Activated CD8-positive, alpha-beta memory T cell treated with anti-CD3 and anti-CD28 coated beads, Interleukin-2, amount 50 U/mL, for 1 hour (primary cell): ENCODE measurements around the gene LRP1.

Experiments used
- DNase-seq: peaks from one replicate; pipeline ENCODE4 v3.0.0-alpha.2; 2020; ENCODE audit errors: extremely low read depth

The LRP1 gene

DNA sequence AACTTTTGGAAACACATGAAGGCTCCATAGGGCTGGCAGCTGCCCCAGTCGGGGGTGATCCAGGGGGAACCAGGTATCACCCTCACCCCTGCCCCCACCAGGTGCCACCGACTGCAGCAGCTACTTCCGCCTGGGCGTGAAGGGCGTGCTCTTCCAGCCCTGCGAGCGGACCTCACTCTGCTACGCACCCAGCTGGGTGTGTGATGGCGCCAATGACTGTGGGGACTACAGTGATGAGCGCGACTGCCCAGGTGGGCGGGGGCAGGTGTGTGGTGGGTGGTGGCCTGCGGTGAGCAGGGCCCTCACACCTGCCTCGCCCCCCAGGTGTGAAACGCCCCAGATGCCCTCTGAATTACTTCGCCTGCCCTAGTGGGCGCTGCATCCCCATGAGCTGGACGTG, 66.0 kb downstream of the LRP1 start:
- no peak for DNase-seq

DNA sequence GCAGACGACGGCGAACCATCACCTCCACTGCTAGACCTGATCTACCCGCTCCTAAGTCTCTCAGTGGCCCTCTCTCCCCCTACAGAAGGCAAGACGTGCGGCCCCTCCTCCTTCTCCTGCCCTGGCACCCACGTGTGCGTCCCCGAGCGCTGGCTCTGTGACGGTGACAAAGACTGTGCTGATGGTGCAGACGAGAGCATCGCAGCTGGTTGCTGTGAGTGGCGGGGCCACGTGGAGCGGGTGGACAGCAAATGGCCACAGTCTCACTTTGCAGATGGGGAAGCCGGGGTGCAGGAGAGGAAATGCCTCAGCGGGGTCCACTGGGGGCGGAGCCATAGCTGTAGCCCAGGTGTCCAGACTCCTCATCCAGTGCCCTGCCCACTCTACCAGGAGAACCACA, 66.9 kb downstream of the LRP1 start:
- no peak for DNase-seq

DNA sequence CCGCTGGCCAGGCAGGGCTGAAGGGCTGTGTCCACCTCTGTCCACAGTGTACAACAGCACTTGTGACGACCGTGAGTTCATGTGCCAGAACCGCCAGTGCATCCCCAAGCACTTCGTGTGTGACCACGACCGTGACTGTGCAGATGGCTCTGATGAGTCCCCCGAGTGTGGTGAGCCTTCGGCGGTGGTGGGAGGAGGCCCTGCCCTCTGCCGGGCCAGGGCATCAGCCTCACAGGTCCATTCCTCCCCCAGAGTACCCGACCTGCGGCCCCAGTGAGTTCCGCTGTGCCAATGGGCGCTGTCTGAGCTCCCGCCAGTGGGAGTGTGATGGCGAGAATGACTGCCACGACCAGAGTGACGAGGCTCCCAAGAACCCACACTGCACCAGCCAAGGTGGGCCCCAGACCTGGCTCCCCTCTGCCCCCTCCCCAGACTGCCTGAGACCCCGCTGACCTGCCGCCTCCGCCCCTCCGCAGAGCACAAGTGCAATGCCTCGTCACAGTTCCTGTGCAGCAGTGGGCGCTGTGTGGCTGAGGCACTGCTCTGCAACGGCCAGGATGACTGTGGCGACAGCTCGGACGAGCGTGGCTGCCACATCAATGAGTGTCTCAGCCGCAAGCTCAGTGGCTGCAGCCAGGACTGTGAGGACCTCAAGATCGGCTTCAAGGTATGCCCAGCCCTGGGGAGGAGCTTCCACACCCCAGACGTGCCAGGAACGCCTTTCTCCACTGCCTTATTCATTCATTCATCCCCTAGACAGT, 67.5 kb downstream of the LRP1 start:
- no peak for DNase-seq

DNA sequence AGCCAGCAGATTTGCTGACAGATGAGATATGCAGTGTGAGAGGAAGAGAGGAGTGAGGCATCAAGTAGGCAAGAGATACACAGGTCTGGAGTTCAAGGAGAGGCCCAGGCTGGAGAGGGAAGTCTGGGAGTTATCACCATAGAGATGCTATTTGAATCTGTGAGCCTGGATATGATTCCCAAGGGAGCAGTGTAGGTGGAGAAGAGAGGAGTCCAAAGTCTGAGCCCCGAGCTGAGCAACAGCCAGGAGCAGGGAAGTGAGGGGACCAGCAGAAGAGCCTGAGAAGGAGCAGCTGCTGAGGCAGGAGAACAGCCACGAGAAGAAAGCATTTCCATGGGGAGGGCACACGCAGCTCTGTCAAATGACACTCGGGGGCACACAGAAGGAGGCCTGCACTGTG, 68.2 kb downstream of the LRP1 start:
- no peak for DNase-seq

DNA sequence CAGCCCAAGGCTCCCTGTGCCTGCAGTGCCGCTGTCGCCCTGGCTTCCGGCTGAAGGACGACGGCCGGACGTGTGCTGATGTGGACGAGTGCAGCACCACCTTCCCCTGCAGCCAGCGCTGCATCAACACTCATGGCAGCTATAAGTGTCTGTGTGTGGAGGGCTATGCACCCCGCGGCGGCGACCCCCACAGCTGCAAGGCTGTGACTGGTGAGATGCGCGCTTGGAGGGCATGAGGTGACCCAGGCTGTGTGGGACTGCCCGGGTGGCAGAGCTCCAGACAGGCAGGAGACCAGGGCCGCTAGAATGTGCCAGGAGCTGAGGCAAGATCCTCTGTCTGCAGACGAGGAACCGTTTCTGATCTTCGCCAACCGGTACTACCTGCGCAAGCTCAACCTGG, 68.7 kb downstream of the LRP1 start:
- no peak for DNase-seq

DNA sequence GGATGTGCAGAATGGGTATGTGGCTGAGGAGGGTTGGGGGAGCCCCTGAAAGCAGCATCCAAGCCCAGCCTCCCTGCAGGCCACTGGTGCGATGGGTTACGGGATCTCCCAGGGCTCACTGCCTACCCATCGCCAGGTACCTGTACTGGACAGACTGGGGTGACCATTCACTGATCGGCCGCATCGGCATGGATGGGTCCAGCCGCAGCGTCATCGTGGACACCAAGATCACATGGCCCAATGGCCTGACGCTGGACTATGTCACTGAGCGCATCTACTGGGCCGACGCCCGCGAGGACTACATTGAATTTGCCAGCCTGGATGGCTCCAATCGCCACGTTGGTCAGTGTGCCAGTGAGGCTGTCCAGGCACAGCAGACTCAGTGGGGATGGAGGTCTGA, 70.0 kb downstream of the LRP1 start:
- no peak for DNase-seq

DNA sequence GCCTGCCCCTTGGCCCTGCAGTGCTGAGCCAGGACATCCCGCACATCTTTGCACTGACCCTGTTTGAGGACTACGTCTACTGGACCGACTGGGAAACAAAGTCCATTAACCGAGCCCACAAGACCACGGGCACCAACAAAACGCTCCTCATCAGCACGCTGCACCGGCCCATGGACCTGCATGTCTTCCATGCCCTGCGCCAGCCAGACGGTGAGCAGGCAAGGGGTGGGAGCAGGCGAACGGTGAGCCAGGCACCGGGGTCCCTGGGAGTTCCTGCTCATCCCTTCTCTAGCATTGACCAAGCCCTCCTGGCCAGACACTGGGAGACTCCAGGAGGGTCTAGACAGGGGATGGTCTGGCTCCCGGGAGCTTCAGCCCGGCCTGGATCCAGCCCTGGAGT, 70.9 kb downstream of the LRP1 start:
- no peak for DNase-seq

DNA sequence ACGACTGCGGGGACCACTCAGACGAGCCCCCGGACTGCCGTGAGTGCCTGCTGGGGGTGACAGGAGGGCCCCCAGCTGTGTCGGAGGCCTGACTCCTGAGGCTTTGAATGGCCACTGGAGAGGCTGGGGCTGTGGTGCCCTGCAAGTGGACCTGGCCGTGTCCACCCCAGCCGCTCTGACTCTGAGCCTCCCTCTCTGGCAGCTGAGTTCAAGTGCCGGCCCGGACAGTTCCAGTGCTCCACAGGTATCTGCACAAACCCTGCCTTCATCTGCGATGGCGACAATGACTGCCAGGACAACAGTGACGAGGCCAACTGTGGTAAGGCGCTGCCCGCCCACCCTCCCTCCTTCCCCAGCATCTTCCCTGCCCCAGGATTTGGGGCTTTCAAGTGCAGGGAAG, 72.2 kb downstream of the LRP1 start:
- DNase-seq: no peak

DNA sequence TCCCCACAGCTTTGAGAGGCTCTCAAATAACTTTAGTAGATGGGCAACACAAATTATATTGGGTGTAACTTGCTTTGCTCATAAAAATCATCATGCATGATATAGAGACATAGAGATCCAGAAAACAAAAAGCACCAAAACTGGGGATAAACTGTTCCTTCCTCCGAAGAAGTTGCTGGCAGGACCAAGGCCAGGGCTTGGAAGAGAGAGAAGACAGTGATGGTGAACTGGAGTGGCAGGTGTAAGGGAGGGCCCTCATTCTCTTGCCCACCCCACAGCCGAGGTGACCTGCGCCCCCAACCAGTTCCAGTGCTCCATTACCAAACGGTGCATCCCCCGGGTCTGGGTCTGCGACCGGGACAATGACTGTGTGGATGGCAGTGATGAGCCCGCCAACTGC, 72.9 kb downstream of the LRP1 start:
- DNase-seq: no peak

DNA sequence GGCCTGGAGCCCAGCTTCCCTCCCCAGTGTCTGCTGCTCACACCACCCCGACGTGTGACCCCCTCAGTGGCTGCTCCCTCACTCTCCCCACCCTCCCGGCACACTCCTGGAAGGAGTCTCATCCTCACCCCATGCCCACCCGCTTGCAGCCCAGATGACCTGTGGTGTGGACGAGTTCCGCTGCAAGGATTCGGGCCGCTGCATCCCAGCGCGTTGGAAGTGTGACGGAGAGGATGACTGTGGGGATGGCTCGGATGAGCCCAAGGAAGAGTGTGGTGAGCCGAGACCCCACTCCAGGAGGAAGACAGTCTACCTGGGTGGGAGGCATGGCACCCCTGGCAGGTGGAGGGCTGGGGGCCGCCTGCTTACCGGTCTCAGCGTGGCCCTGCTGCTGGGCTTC, 73.3 kb downstream of the LRP1 start:
- DNase-seq: no peak

DNA sequence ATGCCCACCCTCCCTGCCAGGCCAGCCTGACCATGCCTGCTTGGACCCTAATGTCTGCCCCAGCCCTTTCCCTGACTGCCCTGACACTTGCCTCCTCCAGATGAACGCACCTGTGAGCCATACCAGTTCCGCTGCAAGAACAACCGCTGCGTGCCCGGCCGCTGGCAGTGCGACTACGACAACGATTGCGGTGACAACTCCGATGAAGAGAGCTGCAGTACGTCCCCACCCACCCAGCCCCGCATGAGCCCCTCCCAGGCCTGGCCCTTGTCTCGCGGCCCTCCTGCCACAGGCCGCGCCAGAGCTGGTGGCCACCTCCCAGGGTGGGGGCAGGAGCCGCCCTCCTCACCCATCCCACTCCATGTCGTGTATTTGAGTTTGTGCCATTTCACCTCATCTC, 74.0 kb downstream of the LRP1 start:
- no peak for DNase-seq

DNA sequence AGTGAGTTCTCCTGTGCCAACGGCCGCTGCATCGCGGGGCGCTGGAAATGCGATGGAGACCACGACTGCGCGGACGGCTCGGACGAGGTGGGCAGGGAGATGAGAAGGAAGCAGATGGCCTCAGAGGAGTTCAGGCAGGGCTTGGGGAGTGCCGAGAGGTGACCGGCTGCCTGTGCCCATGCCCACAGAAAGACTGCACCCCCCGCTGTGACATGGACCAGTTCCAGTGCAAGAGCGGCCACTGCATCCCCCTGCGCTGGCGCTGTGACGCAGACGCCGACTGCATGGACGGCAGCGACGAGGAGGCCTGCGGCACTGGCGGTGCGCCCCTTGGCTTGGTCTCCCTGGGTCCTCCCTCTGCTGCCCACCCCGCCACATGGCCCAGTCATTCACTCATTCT, 74.9 kb downstream of the LRP1 start:
- DNase-seq: no peak

DNA sequence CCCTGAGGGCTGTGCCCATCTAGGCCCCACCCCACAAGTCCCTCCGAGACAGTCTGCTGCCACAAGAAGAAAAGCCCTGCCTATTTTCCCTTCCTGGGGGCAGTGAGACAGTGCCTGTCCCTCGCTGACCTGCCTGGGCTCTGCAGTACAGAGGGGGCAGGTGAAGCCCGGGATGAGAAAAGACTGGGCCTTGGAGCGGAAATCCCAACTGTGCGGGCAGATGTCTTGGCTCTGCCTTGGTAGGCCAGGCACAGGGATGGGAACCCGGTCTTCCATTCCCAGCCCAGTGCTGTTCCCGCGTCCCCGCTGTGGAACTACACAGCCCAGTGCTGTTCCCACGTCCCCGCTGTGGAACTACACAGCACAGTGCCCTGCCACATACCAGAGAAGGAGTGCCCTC, 75.5 kb downstream of the LRP1 start:
- no peak for DNase-seq

DNA sequence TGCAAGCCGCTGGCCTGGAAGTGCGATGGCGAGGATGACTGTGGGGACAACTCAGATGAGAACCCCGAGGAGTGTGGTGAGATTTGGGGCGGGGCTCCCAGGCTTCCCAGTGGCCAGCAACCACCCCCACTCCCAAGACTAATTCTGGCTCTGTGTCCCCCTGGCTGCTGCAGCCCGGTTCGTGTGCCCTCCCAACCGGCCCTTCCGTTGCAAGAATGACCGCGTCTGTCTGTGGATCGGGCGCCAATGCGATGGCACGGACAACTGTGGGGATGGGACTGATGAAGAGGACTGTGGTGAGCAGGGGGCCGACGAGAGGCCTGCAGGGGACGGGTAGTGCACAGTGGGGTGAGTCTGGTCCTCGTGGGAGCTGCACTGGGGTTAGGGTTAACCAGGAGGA, 76.2 kb downstream of the LRP1 start:
- no peak for DNase-seq

DNA sequence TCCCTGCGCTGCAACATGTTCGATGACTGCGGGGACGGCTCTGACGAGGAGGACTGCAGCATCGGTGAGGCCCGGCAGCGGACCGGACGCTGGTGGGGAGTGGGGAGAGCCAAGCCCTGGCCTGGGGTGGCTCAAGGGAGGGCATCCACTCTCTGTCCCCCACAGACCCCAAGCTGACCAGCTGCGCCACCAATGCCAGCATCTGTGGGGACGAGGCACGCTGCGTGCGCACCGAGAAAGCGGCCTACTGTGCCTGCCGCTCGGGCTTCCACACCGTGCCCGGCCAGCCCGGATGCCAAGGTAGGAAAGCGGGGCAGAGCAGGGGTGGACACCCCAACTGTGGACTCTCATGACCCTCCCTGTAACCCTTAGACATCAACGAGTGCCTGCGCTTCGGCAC, 76.9 kb downstream of the LRP1 start:
- no peak for DNase-seq

DNA sequence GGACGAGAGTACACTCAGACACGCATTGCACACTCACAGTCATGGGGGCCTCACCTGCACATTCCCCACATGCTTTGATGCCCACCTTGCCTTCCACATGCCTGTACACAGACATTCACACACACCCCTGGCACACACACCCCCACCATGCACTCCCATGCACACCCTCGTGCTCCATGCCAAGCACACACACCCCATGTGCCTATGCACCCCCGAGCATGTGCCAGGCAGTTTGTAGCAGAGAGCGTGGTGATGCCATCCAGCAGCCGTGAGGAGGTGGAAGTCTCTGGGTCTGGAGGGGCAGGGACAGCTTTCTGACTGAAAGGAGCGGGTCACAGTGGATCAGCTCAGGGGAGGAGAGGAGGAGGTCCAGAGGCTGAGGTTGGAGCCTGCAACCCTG, 77.6 kb downstream of the LRP1 start:
- DNase-seq: no peak

DNA sequence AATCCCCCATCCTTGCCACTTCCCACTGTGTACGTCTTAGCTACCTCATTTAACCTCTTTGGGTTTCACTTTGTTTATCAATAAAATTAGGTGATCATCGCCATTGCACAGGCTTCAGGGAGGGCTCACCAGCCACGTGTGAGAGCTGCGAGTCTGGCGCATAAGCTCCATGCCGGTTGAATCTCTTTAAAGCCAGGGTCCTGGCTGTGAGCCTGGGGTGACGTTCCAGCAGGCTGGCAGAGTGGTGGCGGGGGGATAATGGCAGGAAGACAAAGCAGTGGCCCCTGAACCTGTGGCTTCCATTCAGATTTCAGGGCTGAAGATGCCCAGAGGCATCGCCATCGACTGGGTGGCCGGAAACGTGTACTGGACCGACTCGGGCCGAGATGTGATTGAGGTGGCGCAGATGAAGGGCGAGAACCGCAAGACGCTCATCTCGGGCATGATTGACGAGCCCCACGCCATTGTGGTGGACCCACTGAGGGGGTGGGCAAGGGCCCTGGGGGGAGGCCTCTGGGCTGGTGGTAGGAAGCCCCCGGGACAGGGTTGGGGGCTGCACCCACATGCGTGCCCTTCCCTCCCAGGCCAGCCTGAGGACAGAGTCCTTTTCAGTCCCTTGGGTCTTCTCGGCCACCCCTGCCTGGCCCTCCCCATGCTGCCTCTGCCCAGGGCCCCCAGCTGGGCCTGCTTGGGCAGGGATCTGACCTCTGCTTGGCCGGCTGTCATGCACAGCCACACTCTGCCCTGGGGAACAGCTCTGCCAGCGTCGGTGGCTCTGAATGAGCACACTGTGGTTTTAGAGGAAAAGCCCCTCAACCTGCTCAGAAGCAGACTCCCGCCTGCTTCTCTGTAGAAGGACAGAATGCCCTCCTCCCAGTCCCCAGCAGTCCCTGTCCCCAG, 79.7 kb downstream of the LRP1 start:
- no peak for DNase-seq

DNA sequence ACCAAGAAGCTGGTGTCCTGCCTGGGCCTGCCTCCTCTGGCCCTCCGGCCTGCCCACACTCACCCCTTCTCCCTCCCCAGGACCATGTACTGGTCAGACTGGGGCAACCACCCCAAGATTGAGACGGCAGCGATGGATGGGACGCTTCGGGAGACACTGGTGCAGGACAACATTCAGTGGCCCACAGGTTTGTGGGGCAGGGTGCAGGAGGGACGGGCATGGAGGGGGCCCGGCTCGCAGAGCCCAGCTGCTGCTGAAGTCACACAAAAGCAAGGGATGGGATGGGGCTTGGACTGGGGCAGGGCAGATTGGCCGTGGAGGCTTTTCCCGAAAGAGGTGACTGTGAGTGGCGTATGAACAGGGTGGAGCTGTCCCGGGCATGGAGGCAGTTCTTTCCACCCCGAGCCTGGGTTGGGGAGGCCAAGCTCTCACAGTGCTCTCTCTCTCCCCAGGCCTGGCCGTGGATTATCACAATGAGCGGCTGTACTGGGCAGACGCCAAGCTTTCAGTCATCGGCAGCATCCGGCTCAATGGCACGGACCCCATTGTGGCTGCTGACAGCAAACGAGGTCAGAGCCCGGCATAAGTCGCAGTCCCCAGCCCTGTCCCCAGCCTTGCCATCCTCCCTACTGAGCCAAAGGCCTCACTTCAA, 80.5 kb downstream of the LRP1 start:
- no peak for DNase-seq

DNA sequence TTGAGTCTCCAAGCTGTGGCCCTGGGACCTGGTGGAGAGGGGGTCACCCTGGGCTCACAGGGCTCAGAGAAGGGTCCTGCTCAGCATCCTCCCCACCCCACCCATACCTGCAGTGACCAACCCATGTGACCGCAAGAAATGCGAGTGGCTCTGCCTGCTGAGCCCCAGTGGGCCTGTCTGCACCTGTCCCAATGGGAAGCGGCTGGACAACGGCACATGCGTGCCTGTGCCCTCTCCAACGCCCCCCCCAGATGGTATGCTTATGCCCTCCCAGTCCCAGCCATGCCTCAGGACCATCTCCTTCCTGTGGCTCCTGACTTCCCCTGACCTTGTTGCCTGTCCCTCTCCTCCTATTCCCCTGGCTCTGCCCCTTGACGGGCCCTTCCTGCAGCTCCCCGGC, 81.6 kb downstream of the LRP1 start:
- DNase-seq: no peak

DNA sequence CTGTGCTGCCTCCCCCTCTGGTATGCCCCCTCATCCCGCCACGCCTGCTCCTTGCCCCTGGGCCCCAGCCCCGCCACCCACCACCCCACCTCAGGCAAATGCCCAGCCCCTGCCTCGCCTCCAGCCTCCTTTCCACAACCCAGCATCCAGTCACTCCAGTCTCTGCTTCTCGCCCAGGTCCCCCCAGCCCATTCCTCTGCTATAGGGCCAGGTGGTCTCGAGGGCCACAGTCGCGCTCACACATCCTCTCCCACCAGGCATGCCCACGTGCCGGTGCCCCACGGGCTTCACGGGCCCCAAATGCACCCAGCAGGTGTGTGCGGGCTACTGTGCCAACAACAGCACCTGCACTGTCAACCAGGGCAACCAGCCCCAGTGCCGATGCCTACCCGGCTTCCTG, 82.2 kb downstream of the LRP1 start:
- no peak for DNase-seq

DNA sequence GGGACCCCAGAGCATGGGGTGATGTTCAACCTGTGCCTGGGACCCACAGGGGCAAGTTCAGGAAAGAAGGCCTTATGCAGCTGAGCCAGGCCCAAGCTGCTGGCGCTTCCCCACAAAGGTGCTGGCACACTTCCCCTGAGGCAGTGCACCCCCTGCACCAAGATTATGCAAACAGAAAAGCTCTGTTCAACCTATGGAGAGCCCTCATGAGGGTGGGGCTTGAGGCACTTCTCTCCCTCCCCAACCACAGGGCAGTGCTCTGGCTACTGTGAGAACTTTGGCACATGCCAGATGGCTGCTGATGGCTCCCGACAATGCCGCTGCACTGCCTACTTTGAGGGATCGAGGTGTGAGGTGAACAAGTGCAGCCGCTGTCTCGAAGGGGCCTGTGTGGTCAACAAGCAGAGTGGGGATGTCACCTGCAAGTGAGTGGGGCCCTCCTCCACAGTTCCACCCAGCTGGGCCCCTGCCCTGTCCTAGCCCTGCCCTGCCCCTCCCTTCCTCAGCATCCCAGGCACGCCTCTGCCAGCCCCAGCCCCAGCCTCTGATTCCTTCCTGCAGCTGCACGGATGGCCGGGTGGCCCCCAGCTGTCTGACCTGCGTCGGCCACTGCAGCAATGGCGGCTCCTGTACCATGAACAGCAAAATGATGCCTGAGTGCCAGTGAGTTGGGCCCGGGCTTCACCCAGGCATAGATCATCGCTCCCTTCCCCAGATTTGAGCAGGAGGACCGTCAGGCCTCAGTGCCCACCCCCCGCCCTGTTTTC, 82.8 kb downstream of the LRP1 start:
- DNase-seq: no peak
